Epithelial cell of umbilical artery (primary cell): ENCODE measurements around the gene OR4F15. TPM values are rescaled to one million over a fixed set of nuclear protein-coding genes. Genes with fewer than 3 reads are reported as not detected.

Experiments used
- total RNA-seq: library from RNA; depleted of rRNA; stranded (reverse); fragments of >200 nt; gene quantifications from 2 replicates; pipeline ENCODE4 v1.2.3, GENCODE V29; 2014

Gene OR4F15, protein sequence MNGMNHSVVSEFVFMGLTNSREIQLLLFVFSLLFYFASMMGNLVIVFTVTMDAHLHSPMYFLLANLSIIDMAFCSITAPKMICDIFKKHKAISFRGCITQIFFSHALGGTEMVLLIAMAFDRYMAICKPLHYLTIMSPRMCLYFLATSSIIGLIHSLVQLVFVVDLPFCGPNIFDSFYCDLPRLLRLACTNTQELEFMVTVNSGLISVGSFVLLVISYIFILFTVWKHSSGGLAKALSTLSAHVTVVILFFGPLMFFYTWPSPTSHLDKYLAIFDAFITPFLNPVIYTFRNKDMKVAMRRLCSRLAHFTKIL
- not detected in 2 replicates for total RNA-seq

GRCh38 chr15:101811902-101812301 lies at the start of gene OR4F15:
Gene OR4F15, plus strand, starts transcription at chr15:101812202. Its CDS starts 5,985 bp downstream, at chr15:101818187.

DNA sequence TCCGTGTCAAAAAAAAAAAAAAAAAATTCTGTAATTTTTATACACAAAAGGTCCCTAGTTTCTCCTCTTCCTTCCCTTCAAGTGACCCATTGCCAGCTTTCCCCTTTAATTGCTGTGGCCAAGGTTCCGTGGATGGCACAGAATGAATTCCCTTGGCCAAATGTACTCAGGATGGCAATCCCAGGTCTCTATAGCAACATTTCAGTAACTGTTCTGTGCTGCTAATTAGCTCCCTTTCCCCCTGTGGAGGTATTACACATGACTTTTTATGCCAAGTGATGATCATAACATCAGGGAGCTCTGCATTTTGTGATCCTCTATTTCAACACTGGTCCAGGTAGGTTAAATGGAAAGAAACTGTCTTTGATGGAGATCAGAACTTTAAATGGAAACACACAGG lies 8.8 kb upstream of the OR4F15 start, which contains the start of gene OR4F6:
Gene OR4F6 (plus strand): TSS at position 301 of the 400 bp plus-strand sequence. CDS start 2,211 bp downstream, outside the sequence.

Other genes starting within 250 kb of the OR4F15 start
- gene TM2D3, start 159.8 kb upstream of the OR4F15 start, total RNA-seq: 29.6 and 40.9 TPM in 2 replicates
- gene TARS3, start 87.7 kb upstream of the OR4F15 start, total RNA-seq: 7.8 and 8.2 TPM in 2 replicates
- not detected in 2 replicates for gene OR4F6, start 8.7 kb upstream of the OR4F15 start, total RNA-seq